GM08714 (cell line): Measurements from ENCODE around the gene GABRR2.
"Not testable (repeated sequence)": the region's sequence is repeated elsewhere in the genome, so short reads cannot be mapped to it uniquely, and the experiment has no call there.

Source experiments
- H3K4me3 ChIP-seq: fragments of 200-500 bp; sonication (Bioruptor generic); 2 replicates; pipeline ENCODE4 v1.5.1; 2014; ENCODE audit warnings: mild to moderate bottlenecking, low read length, inconsistent platforms
- ZNF274 ChIP-seq: IDR thresholded peaks from 2 replicates; pipeline ENCODE4 v1.6.1; 2012; ENCODE audit warnings: mild to moderate bottlenecking, low read depth, low read length

Gene GABRR2

DNA sequence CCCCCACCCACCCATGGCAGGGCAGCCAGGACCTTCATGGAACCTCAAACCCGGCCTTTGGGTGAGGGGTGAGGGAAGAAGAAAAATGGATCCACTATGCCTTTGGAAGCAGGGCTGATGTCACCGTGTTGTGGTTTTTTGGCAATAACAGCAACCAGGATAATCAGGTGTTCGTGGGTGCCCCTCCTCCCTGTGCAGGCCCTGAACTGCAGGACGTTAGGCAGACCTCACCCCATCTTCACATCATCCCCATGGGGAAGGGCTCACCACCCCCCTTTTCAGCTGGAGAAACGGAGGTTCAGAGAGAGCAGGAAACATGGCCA is 3.6 kb downstream of the GABRR2 start:
- H3K4me3 ChIP-seq = no peak overlapping the region
- no peak for TF ChIP-seq ZNF274

GRCh38 chr6:89310929-89311328 is 4.2 kb downstream of the GABRR2 start:
- no peak for TF ChIP-seq ZNF274

GRCh38 chr6:89308525-89309395 is 6.3 kb downstream of the GABRR2 start:
- TF ChIP-seq ZNF274 = no peak
- no peak overlapping the region for H3K4me3 ChIP-seq

More at GRCh38 chr6:89310929-89311328, 4.2 kb downstream of the GABRR2 start:
- H3K4me3 ChIP-seq = no peak overlapping the region

- not testable (repeated sequence) for H3K4me3 ChIP-seq
Measured at GRCh38 chr6:89304517-89304916, 10.6 kb downstream of the GABRR2 start.

GRCh38 chr6:89302936-89303335 is 12.2 kb downstream of the GABRR2 start:
- H3K4me3 ChIP-seq = no peak overlapping the region
- TF ChIP-seq ZNF274 = no peak

DNA sequence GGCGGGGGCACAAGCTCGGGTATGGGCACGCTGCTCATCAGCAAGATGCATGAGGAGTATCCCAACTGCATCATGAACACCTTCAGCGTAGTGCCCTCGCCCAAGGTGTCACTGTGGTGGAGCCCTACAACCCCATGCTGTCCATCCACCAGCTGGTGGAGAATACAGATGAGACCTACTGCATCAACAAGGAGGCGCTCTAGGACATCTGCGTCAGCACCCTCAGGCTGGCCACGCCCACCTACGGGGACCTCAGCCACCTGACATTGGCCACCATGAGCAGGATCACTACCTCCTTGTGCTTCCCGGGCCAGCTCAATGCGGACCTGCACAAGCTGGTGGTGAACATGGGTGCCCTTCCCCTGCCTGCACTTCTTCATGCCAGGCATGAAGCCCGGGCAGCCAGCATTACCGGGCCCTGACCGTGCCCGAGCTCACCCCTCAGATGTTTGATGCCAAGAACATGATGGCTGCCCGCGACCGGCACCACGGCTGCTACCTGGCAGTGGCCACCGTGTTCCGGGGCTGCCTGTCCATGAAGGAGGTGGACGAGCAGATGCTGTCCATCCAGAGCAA is 12.8 kb downstream of the GABRR2 start:
- TF ChIP-seq ZNF274 = no peak
- no peak overlapping the region for H3K4me3 ChIP-seq

- H3K4me3 ChIP-seq = no peak overlapping the region
- TF ChIP-seq ZNF274 = no peak
Measured at GRCh38 chr6:89301586-89302194, 13.4 kb downstream of the GABRR2 start.

DNA sequence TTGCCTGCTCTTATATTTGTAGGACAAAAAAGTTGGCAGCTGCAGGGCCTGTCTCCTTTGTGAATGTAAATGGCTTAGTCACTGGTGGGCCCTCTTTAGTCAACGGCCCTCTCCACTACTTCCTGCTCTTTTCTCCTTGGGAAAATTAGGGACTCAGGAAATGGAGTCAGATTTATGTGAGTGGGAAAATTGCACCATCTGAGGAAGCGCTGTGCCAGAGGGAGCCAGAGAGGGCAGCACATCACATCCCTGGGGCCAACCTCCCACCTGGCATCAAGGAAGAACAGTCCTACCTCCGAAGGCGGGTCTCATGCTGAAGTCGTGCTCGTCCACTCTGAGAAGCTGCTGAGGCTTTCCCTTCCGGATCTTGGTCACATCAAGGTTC is 15.6 kb downstream of the GABRR2 start:
- no peak for TF ChIP-seq ZNF274
- H3K4me3 ChIP-seq = no peak overlapping the region

- no peak for TF ChIP-seq ZNF274
- no peak overlapping the region for H3K4me3 ChIP-seq
Measured at GRCh38 chr6:89298680-89299465, 16.2 kb downstream of the GABRR2 start.

- TF ChIP-seq ZNF274 = no peak
- no peak overlapping the region; the same call in 1 of the 2 replicates for H3K4me3 ChIP-seq
Measured at GRCh38 chr6:89297695-89298351, 17.3 kb downstream of the GABRR2 start.

DNA sequence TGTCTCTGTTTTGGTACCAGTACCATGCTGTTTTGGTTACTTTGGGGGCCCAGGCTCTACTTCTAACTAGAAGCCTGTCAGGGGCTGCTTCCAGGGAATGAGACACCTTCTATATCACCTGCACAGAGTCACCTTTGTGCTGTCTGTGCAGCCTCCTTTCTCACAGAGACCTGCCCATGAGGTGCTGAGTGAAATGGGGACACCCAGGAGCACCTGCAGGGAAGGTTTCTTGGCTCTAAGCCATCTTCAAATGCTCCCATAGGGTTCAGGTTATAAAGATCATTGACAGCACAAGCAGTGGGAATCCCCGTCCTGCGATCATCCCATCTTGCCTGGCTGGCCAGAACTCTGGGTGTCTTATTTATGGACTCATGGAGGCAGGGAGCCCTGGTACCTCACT is 19.1 kb downstream of the GABRR2 start:
- H3K4me3 ChIP-seq = no peak overlapping the region
- TF ChIP-seq ZNF274 = no peak

DNA sequence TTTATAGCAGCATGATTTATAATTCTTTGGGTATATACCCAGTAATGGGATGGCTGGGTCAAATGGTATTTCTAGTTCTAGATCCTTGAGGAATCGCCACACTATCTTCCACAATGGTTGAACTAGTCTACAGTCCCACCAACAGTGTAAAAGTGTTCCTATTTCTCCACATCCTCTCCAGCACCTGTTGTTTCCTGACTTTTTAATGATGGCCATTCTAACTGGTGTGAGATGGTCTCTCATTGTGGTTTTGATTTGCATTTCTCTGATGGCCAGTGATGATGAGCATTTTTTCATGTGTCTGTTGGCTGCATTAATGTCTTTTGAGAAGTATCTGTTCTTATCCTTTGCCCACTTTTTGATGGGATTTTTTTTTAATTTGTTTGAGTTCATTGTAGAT is 20.0 kb downstream of the GABRR2 start:
- not testable (repeated sequence) for H3K4me3 ChIP-seq

GRCh38 chr6:89291256-89291819 is 23.8 kb downstream of the GABRR2 start:
- no peak overlapping the region for H3K4me3 ChIP-seq
- TF ChIP-seq ZNF274 = no peak
